Naive B cell (primary cell): ENCODE measurements around the gene RCC1. TPM values are rescaled to one million over a fixed set of nuclear protein-coding genes. Genes with fewer than 3 reads are reported as not detected.
"Not testable (repeated sequence)": the region's sequence is repeated elsewhere in the genome, so short reads cannot be mapped to it uniquely, and the experiment has no call there.

Experiments used
- ATAC-seq, 2 donors: fragments of 150-1000 bp; cut with Tn5 transposase; 2 replicates each; pipeline ENCODE4 v1.10.0; 2021; ENCODE audit warnings: low read depth in 2 of 2, mild to moderate bottlenecking in 2 of 2, moderate library complexity in 2 of 2
- DNase-seq: peaks from one replicate; pipeline ENCODE4 v3.0.0; 2022
- H3K27ac Mint-ChIP-seq, 6 donors: one replicate each; pipeline ENCODE4 v1.8.0; 2020 to 2022; ENCODE audit warnings: mild to moderate bottlenecking in 6 of 6, mixed read lengths in 6 of 6, moderate library complexity in 5 of 6, inconsistent platforms in 2 of 6
- H3K27me3 Mint-ChIP-seq, 3 donors: one replicate each; pipeline ENCODE4 v1.8.0; 2021 to 2022; ENCODE audit warnings: mixed read lengths in 3 of 3, mild to moderate bottlenecking in 1 of 3
- H3K36me3 Mint-ChIP-seq, 2 donors: one replicate each; pipeline ENCODE4 v1.8.0; 2020 to 2022; ENCODE audit warnings: mixed read lengths in 2 of 2, inconsistent platforms in 1 of 2, mild to moderate bottlenecking in 1 of 2
- H3K4me1 Mint-ChIP-seq, 3 donors: one replicate each; pipeline ENCODE4 v1.8.0; 2020 to 2022; ENCODE audit warnings: mixed read lengths in 3 of 3, inconsistent platforms in 1 of 3, mild to moderate bottlenecking in 1 of 3, moderate library complexity in 1 of 3
- H3K4me3 Mint-ChIP-seq, 8 donors: one replicate each; pipeline ENCODE4 v1.8.0; 2020 to 2022; ENCODE audit warnings: mild to moderate bottlenecking in 8 of 8, mixed read lengths in 8 of 8, moderate library complexity in 8 of 8, inconsistent platforms in 2 of 8
- H3K9me3 Mint-ChIP-seq, 7 donors: one replicate each; pipeline ENCODE4 v1.8.0; 2020 to 2022; ENCODE audit warnings: mixed read lengths in 7 of 7, mild to moderate bottlenecking in 5 of 7, inconsistent platforms in 2 of 7, moderate library complexity in 1 of 7
- polyA plus RNA-seq, 6 donors: library from polyadenylated mRNA; unstranded; fragments of 300-500 nt; fragmentation: Illumina TruSeq; gene quantifications; one replicate each; pipeline ENCODE4 v1.2.3, GENCODE V29; 2021; ENCODE audit warnings: low read depth in 6 of 6

Gene RCC1
- polyA plus RNA-seq, 6 donors from 2014 or later: 3.8 to 12.2 (median 9.5) TPM

DNA sequence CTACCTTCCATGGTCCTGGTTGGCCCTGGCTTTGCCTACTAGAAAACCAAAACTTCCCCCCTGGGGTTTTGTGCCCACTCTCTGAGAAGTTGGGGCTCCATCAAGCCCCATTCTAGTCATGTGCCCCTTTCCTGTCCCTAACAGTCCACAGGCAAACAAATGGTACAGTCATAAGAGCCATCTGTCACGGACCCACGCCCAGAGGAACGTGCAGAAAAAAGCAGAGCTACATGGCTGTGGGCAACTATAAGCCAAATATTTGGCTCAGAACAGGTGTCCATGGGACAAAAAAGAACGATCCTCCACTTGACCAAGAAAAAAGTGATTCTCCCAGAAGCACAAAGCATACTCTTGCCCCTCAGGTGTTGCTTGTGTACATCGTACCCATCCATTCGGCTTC lies 32.4 kb downstream of the RCC1 start:
- Mint-ChIP-seq H3K4me1 (no peaks in the 10 kb centered on the region), H3K36me3 (peaks cover 0 to 10% of the 10 kb centered on the region in 2 donors), H3K4me3 (no peak overlapping the region), H3K9me3 (no peaks in the 10 kb centered on the region), H3K27me3 (no peaks in the 10 kb centered on the region), H3K27ac (no peak overlapping the region)
- no peak for ATAC-seq
- DNase-seq: no peak

DNA sequence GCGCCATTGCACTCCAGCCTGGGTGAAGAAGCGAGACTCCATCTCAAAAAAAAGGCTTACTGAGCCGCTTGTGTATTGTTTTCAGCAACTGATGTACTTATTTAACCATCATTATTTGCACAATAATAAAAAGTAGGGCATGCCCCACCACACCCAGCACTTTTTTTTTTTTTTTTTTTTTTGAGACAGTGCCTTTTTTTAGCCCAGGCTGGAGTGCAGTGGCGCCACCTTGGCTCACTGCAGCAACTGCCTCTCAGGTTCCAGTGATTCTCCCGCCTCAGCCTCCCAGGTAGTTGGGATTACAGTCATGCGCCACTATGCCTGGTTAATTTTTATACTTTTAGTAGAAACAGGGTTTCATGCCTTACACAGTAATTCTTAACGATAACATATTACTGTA lies 34.8 kb downstream of the RCC1 start:
- H3K9me3 Mint-ChIP-seq: no peaks in the 10 kb centered on the region
- H3K27me3 Mint-ChIP-seq: no peaks in the 10 kb centered on the region
- H3K4me1 Mint-ChIP-seq: no peaks in the 10 kb centered on the region
- ATAC-seq: no peak
- no peak for DNase-seq
- peaks cover 0 to 10% of the 10 kb centered on the region in 2 donors for H3K36me3 Mint-ChIP-seq
- H3K27ac Mint-ChIP-seq: no peak overlapping the region
- no peak overlapping the region for H3K4me3 Mint-ChIP-seq

DNA sequence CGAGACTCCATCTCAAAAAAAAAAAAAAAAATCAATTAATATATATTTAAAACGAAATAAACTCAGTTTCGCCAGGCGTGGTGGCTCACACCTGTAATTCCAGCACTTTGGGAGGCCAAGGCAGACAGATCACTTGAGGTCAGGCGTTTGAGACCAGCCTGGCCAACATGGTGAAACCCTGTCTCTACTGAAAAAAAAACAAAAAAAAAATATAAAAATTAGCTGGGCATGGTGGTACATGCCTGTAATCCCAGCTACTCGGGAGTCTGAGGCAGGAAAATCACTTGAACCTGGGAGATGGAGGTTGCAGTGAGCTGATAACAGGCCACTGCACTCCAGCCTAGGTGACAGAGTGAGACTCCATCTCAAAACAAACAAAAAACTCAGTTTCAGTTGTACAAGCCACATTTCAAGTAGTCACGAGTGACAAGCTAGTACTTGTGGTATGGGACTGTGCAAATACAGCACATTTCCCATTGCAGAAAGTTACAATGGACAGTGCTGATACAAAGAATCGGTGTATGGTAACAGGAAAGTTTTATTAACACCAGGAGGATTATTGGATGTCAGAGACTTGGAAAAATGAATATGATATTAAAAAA lies 35.7 kb downstream of the RCC1 start:
- not testable (repeated sequence) for ATAC-seq, H3K9me3 Mint-ChIP-seq, DNase-seq, H3K4me3 Mint-ChIP-seq, H3K36me3 Mint-ChIP-seq, H3K27me3 Mint-ChIP-seq, H3K27ac Mint-ChIP-seq, H3K4me1 Mint-ChIP-seq

DNA sequence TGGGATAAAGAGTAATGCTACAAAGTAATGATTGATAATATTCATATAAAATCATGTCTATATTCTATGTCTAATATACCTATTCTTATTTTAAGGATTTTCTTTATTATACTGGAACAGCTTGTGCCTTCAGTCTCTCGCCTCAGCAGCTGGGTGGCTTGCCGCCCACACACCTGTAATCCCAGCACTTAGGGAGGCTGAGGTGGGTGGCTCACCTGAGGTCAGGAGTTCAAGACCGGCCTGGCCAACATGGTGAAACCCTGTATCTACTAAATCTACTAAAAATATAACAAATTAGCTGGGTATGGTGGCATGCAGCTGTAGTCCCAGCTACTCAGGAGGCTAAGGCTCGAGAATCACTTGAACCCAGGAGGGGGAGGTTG lies 39.4 kb downstream of the RCC1 start:
- ATAC-seq: no peak
- Mint-ChIP-seq H3K9me3 (no peaks in the 10 kb centered on the region), H3K4me1 (no peaks in the 10 kb centered on the region), H3K4me3 (no peak overlapping the region), H3K27ac (no peak overlapping the region), H3K36me3 (no peaks in the 10 kb centered on the region), H3K27me3 (no peaks in the 10 kb centered on the region)
- no peak for DNase-seq

DNA sequence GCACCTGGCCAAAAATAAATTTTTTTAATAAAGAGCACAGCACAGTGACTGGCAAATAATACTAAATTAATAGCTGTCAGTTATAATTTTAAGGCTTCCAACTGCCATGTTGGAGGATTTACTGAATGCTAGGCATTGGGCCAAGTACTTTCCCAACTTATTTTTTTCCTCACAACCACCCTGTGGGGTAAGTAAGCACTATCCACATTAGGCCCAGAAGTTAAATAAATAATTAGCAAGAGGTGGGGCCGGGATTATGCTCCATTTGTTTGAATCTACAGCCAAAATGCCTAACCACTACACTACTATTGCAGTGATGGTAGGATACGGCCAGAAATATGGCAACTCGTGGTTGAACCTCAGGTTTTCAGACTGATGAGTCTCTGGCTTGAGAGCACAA lies 42.5 kb downstream of the RCC1 start:
- no peak overlapping the region for H3K4me3 Mint-ChIP-seq
- H3K36me3 Mint-ChIP-seq: no peaks in the 10 kb centered on the region
- DNase-seq (no peak), ATAC-seq (no peak)
- H3K4me1 Mint-ChIP-seq: peaks cover 5 to 14% (median 9%) of the 10 kb centered on the region in 3 donors
- H3K27ac Mint-ChIP-seq: no peak overlapping the region
- H3K27me3 Mint-ChIP-seq: no peaks in the 10 kb centered on the region
- no peaks in the 10 kb centered on the region for H3K9me3 Mint-ChIP-seq

DNA sequence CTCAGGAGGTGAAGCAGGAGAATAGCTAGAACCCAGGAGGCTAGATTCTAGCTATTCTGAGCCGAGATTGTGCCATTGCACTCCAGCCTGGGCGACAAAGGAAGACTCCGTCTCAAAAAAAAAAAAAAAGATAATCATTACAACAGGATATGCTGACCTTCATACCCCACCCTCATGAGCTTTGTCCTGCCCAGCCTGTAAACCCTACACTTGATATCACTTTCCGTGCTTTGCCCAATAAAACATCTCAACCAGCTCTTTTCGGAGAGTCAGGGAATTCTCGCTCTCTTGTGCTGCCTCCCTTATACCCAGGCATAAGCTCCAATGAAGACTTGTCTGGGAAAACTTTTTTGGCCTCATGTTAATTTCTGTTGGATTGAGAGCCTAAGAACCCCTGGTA lies 45.5 kb downstream of the RCC1 start:
- Mint-ChIP-seq H3K27ac (peak overlapping the region in 3 of 6 donors; percentile 56 to 98 (median 84)), H3K4me3 (peak overlapping the region in 4 of 8 donors; percentile 37 to 99 (median 81))
- ATAC-seq: no peak

DNA sequence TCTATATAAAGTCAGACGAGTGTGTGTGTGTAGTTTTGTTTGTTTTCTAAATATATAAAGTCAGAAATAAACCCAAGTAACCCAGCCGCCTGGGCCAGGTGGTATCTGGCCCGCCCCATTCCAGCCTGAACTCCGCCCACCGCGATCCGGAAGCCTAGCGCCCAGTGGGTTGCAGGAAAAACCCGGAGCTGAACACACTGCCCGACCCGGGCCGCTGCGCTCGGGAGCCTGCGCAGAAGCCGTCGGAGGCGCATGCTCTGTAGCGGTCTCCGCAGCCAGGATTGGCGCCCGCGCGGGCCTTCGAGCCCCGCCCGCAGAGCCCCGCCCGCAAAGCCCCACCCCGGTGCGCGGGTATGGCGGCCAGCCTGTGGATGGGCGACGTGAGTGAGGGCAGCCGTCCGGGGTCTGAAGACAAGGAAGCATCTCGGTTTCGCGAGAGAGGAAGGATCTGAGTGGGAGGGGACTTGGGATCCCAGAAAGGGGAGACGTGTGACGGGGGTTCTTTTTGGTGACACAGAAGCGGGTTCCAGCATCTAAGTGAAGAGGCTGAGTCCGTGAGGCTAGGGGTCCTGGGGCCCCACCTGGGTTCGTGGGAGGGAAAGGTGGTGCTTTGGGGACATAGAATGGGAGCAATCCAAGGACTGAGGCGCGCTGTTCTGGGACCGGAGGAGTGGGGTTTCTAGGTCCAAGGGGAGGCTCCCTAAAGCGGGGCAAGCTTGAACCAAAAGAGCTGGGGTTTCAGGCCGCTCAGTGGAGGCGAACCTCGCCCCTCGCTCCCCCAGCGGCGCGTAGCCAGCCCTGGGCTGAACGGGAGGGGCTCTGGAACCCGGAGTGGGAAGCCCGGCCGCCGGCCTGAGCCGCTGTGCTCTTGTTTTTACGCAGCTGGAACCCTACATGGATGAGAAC lies 47.2 kb downstream of the RCC1 start, which contains the start of gene TRNAU1AP:
TSS of gene TRNAU1AP (plus strand) at position 328 of the 906 bp plus-strand sequence. CDS start at position 354, 26 bp downstream.
- Mint-ChIP-seq H3K4me1 (peaks cover 8 to 24% (median 15%) of the 10 kb centered on the region in 3 donors), H3K27ac (peak within 1 kb of the TSS; percentile 97 to 100 (median 99)), H3K9me3 (no peaks in the 10 kb centered on the region), H3K27me3 (no peaks in the 10 kb centered on the region), H3K36me3 (peaks cover 0 to 5% of the 10 kb centered on the region in 2 donors), H3K4me3 (peak within 1 kb of the TSS; percentile 91 to 99 (median 98))
- ATAC-seq: peak; percentile 91 to 92
- peak; percentile 97 for DNase-seq

More for the DNA sequence above, 45.5 kb downstream of the RCC1 start:
- Mint-ChIP-seq H3K36me3 (peaks cover 0 to 5% of the 10 kb centered on the region in 2 donors), H3K4me1 (peaks cover 8 to 24% (median 15%) of the 10 kb centered on the region in 3 donors), H3K9me3 (no peaks in the 10 kb centered on the region), H3K27me3 (no peaks in the 10 kb centered on the region)
- DNase-seq: no peak

DNA sequence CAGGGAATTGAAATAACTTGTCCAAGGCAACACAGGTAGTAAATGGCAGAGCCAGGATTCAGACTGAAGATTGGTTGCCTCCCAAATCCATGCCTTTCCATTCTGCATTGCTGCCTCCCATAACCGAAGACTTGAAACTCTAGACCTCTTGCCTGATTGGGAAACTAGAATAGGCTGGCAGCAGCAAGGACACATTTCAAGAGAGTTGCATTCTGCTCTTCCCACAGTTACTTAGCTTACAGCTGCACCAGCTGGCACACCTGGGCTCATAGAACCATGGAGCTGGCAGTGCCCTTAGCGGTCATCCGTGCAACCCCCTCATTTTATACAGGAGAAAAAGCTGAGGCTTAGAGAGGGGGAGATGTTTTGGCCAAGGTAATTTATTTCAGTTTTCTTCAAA lies 55.0 kb downstream of the RCC1 start:
- no peaks in the 10 kb centered on the region for H3K4me1 Mint-ChIP-seq
- ATAC-seq: no peak

DNA sequence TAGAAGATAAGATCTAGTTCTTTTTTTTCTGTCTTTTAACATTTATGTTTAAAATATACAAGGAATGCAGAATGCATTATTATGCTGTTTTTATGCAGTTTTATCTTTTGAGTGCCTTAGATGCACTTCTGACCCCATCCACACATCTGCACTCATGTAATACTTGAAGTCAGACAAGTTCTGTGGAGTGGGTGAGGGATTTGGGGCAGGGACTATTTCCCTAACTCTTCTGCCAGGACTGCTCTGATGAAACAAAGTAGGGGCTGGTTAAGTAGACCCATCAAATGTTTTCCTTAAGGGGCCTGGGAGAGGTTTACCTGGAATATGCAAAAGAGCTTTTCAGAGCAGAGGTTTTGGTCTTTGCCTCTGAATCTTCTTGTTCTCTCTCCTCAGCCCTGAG lies 58.5 kb downstream of the RCC1 start:
- Mint-ChIP-seq H3K27me3 (no peaks in the 10 kb centered on the region), H3K9me3 (no peaks in the 10 kb centered on the region), H3K4me1 (peaks cover 0 to 5% (median 0%) of the 10 kb centered on the region in 3 donors), H3K27ac (peak overlapping the region in 1 of 6 donors; percentile 69), H3K4me3 (no peak overlapping the region), H3K36me3 (peaks cover 7 to 13% of the 10 kb centered on the region in 2 donors)
- no peak for ATAC-seq
- DNase-seq: no peak

More for the DNA sequence above, 55.0 kb downstream of the RCC1 start:
- no peak for DNase-seq
- Mint-ChIP-seq H3K4me3 (peak overlapping the region in 1 of 8 donors; percentile 54), H3K36me3 (peaks cover 7% of the 10 kb centered on the region in 2 donors), H3K9me3 (no peaks in the 10 kb centered on the region), H3K27me3 (no peaks in the 10 kb centered on the region), H3K27ac (no peak overlapping the region)

DNA sequence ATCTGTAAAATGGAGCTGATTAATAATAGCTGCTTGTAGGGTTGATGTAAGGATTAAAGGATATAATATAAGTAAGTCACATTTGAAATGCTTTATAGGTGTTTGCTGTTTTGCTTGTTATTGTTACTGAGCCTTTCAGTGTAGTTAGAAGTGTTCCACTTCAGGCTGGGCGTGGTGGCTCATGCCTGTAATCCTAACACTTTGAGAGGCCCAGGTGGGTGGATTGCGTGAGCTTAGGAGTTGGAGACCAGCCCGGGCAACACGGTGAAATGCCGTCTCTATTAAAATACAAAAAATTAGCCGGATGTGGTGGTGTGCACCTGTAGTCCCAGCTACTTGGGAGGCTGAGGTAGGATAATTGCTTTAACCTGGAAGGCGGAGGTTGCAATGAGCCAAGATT lies 59.2 kb downstream of the RCC1 start:
- Mint-ChIP-seq H3K9me3 (no peaks in the 10 kb centered on the region), H3K27ac (peak overlapping the region in 1 of 6 donors; percentile 14), H3K4me1 (peaks cover 0 to 5% (median 0%) of the 10 kb centered on the region in 3 donors), H3K4me3 (no peak overlapping the region), H3K36me3 (peaks cover 7 to 13% of the 10 kb centered on the region in 2 donors), H3K27me3 (no peaks in the 10 kb centered on the region)
- no peak for DNase-seq
- ATAC-seq: no peak

DNA sequence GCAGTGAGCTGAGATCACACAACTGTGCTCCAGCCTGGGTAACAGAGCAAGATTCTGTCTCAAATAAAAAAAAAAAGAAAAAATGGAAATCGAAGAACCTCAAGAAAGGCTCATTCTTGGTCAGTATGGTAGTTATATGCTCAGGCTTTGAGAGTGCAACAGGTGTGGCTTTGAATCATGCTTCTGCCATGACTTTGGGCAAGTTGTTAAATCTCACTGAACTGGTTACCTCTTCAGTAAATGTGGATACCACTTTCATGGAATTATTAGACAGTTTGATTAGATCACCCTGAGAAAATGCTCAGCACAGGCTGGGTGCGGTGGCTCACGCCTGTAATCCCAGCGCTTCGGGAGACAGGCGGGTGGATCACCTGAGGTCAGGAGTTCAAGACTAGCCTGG lies 59.9 kb downstream of the RCC1 start:
- H3K9me3 Mint-ChIP-seq: no peaks in the 10 kb centered on the region
- peaks cover 7 to 13% of the 10 kb centered on the region in 2 donors for H3K36me3 Mint-ChIP-seq
- peaks cover 0 to 5% (median 0%) of the 10 kb centered on the region in 3 donors for H3K4me1 Mint-ChIP-seq
- ATAC-seq (no peak), DNase-seq (no peak)
- no peak overlapping the region for H3K4me3 Mint-ChIP-seq
- H3K27ac Mint-ChIP-seq: no peak overlapping the region
- no peaks in the 10 kb centered on the region for H3K27me3 Mint-ChIP-seq

DNA sequence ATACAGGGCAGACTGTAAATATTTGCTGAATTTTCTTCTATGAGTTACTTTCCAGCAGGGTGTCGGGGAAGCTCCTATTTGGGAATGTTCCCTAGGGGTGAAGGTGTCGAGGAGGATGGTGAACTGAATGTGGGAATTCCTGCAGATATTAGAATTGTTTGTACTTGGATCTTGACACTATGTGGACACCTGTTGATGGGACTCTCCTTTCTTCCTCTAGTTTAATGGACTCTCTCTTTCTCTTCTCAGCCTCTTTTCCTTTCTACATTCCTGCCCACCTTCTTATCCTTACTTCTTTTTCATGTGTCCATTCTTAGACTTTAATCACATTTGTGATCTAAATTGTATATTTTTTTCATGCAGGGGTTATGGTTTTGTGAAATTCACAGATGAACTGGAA lies 61.1 kb downstream of the RCC1 start:
- Mint-ChIP-seq H3K4me1 (peaks cover 0 to 5% (median 0%) of the 10 kb centered on the region in 3 donors), H3K27ac (peak overlapping the region in 1 of 6 donors; percentile 44), H3K9me3 (no peaks in the 10 kb centered on the region), H3K36me3 (peaks cover 0 to 6% of the 10 kb centered on the region in 2 donors), H3K4me3 (no peak overlapping the region), H3K27me3 (no peaks in the 10 kb centered on the region)
- DNase-seq: no peak
- ATAC-seq: no peak

DNA sequence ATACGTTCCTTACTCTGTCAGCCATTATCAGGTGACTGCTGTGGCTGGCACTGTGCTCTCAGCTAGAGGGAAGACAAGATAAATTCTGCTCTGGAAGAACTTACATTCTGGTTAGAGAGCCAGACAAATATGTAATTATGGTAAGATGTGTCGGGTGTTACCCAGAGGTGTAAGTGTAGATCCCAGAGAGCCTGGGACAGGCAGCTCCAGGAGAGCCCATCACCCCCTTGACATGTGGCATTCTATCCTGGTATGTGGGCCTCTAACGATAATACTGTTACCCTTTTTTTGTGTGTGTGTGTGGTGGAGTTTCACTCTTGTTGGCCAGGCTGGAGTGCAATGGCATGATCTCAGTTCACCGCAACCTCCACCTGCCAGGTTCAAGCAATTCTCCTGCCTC lies 66.1 kb downstream of the RCC1 start:
- DNase-seq (no peak), ATAC-seq (no peak)
- no peaks in the 10 kb centered on the region for H3K9me3 Mint-ChIP-seq
- no peak overlapping the region for H3K4me3 Mint-ChIP-seq
- peaks cover 0 to 5% (median 0%) of the 10 kb centered on the region in 3 donors for H3K4me1 Mint-ChIP-seq
- peak overlapping the region in 1 of 6 donors; percentile 31 for H3K27ac Mint-ChIP-seq
- H3K27me3 Mint-ChIP-seq: no peaks in the 10 kb centered on the region
- H3K36me3 Mint-ChIP-seq: peaks cover 0 to 4% of the 10 kb centered on the region in 2 donors

DNA sequence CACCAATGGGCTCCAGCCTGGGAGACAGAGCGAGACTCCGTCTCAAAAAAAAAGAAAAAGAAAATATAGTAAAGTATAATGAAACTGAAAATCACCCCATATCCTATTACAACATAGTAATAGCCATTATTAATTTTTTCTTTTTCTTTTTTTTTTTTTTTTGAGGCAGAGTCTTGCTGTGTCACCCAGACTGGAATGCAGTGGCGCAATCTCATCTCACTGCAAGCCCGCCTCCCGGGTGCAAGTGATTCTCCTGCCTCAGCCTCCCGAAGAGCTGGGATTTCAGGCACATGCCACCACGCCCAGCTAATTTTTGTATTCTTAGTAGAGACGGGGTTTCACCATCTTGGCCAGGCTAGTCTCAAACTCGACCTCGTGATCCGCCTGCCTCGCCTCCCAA lies 67.0 kb downstream of the RCC1 start:
- not testable (repeated sequence) for DNase-seq, H3K9me3 Mint-ChIP-seq, H3K36me3 Mint-ChIP-seq, H3K27me3 Mint-ChIP-seq, ATAC-seq, H3K27ac Mint-ChIP-seq, H3K4me1 Mint-ChIP-seq, H3K4me3 Mint-ChIP-seq
